ENCODE results near the gene RSU1.

DNA sequence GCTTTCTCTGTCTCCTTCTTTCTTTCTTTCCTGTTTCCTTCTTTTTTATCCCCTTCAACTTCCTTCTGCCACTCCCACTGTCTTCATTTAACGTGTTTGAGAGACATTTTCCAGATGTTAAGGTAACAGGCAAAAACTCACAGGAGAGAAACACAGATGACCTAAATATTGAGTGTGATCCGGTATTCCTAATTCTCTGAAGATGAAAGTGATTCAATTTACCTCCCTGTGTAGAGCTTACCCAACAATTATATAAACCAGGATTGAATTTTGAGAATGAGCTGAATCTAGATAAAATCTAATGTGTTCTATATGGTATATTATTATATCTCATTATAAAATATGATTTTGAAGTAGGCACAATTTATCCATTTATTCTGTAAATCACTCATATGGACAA, 46.5 kb upstream of the RSU1 start:
- TF ChIP-seq, protein P1, sequence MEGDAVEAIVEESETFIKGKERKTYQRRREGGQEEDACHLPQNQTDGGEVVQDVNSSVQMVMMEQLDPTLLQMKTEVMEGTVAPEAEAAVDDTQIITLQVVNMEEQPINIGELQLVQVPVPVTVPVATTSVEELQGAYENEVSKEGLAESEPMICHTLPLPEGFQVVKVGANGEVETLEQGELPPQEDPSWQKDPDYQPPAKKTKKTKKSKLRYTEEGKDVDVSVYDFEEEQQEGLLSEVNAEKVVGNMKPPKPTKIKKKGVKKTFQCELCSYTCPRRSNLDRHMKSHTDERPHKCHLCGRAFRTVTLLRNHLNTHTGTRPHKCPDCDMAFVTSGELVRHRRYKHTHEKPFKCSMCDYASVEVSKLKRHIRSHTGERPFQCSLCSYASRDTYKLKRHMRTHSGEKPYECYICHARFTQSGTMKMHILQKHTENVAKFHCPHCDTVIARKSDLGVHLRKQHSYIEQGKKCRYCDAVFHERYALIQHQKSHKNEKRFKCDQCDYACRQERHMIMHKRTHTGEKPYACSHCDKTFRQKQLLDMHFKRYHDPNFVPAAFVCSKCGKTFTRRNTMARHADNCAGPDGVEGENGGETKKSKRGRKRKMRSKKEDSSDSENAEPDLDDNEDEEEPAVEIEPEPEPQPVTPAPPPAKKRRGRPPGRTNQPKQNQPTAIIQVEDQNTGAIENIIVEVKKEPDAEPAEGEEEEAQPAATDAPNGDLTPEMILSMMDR (IDR thresholded peaks at IDR 0.05; ENCODE audit: low read depth, low read length), result no peak
- no peak for TF ChIP-seq EZH2phosphoT487 (IDR thresholded peaks at IDR 0.05; ENCODE audit: low read depth)
